Astrocyte of the hippocampus (primary cell): Measurements from ENCODE around the gene TRIM9.
A peak's percentile ranks its signal among the peaks of the same experiment; 100 is the strongest.
"Not testable (repeated sequence)": the region's sequence is repeated elsewhere in the genome, so short reads cannot be mapped to it uniquely, and the experiment has no call there.

Experiments used
- DNase-seq: peaks from one replicate; pipeline ENCODE4 v3.0.0; 2011; ENCODE audit warnings: low read depth, low spot score

The TRIM9 gene

DNA sequence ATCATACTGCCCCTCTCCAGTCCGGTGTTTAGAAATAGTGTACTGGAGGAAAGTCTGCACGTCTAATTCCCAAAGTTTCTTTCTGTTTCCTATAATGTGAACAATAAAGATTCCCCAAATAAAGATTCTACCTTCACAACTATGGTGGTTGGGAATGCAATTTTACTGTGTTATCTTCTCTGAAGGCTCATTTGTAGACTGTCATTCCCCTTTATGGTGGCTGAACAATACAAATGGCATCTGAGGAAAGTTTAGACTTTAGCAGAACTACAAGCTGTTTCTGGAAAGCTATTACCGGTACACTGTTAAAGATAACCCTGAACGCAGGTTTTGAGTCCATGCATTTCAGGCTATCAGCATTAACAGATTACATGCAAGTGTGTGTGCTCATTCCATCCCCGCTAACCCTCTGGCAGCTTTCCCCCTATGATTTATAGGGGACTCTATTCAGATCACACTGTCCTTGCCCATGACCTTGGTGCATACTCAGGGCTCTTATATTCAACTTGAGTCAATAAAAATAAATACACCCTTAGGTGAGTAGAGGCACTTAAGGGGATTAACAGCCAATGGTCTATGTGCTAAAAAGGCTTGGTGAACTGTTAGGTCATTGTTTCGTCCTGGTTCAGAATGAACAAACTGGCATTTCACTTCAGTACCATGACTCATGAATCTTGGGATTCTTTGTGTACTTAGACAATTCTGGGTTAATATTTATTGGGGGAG lies 89.9 kb downstream of the TRIM9 start:
- DNase-seq, result peak; percentile 71

DNA sequence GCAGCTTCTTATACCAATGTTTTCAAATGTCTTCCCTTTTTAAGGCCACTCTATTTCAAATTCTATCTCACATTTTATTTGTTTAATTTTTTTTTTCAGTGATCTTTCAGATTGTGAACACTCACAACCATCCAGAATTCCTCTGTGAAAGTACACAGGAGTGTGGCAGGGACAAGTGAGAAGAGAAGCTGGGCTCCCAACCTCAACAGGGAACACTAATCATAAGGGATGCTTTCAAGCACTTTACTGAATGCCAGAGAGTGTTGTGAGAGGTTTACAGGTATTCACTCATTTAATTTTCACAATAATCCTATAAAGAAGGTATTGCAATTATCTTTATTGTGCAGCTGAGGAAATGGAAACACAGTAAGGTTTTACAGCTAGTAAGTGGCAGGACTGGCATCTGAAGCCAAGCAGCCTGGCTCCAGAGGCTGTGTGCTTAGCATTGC lies 90.5 kb downstream of the TRIM9 start:
- DNase-seq, result peak; percentile 45

DNA sequence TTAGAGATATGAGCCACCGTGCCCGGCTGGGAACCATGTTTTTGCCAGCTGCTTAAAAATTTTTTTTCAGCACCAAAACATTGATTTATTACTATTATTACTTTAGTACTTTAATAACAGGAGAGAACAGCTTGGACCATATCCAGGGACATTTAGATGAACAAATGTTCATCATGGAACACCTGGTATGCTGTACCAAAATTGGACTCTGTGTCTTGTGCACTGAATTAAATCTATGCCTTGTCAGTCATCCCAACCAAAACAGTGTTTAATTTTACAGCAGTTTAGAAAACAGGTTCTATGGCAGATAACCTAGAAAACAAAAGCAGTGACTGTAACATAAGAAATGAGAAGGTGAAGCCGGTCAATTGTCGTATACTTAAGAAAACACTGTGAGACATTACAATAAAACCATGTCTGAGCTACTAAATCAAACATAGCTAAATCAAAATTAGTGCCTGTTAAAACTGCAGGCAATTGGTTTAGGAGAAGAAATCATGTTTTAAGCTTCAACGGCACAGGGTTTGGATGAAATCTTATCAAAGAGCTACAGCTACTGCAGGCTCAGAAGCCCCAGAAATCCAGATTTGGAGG lies 92.4 kb downstream of the TRIM9 start:
- DNase-seq, result no peak

DNA sequence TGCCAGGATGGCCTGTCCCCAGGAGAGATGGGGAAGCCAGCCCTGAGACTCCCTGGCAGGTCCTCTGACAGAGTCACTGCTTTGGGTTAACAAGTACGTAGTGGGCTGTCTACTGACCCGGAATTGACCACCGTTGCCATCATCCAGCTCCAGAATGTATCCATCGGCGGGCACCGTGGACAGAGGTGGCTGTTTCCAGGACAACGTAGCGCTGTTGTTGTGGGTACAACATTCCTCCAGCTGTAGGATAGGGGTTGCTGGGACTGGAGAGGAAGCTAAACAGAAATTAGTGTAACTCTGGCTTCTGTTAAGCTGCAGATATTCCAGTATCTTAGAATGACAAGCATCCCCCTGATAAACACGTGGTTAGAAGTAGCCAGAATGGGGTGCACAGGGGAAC lies 94.3 kb downstream of the TRIM9 start:
- DNase-seq, result no peak

DNA sequence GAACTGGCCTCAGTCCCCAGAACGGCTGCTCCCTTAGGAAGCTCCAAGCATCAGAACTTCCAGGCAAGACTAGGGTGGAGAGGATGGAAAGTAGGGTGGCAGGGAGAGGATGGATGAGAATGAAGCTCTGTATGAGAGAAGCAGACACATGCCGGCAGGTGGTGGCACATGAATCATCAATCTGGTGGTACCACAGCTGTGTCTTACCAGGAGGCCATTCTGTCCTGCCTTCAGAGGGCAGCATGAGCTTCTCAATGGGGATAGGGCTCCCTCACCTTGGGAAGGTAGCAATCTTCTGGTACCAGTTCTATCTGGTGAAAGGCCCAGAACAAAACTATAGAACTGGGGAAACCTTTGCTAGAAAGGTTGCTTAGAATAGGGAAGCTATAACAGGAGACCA lies 95.2 kb downstream of the TRIM9 start:
- DNase-seq, result no peak

DNA sequence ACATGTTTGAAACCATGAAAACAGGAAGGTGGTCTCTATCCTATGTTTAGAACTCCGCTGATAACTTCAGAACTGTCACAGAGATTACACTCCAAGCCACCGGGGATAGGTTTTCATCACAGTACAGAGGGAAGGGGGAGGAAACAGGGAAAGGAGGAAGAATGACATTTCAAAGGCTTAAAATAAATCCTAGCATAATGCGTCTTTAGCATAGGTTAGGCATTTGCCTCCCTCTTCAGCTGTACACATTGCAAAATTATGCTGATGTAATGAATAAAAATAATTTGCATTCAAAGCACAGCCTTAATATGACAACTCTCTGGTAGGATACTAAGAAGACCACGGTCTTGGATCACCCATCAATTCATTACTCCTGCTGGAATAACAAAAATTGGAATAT lies 96.3 kb downstream of the TRIM9 start:
- no peak for DNase-seq

DNA sequence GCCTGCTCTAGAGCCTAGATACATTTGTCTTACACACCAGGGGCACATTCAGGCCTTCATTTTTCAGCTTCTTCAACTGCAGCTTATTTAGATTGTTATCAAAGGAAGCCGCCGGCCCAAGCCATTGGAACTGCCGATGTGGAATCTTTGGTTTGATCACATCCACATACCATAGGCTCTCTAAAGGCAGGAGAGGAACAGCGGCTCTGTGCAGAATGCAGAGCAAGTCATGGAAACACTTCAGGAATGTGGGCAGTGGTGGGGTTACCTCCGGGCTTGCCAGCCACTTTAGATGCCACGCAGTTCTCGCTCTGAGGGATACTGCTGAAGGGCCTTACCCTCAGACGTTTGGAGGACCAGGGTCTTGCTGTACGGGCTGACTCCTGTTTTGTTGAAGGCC lies 97.2 kb downstream of the TRIM9 start:
- DNase-seq, result peak; percentile 59

DNA sequence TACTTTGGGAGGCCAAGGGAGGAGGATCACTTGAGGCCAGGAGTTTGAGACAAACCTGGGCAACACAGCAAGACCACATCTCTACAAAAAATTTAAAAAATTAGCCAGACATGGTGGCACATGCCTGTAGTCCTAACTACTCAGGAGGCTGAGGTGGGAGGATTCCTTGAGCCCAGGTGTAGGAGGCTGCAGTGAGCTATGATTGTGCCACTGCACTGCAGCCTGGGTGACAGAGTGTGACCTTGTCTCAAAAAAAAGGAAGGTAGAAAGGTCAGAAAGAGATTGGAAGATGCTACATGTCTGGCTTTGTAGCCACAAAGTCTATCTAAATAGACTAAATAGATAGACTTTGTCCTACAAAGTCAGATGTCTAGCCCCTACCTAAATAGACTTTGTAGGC lies 100.7 kb downstream of the TRIM9 start:
- not testable (repeated sequence) for DNase-seq

DNA sequence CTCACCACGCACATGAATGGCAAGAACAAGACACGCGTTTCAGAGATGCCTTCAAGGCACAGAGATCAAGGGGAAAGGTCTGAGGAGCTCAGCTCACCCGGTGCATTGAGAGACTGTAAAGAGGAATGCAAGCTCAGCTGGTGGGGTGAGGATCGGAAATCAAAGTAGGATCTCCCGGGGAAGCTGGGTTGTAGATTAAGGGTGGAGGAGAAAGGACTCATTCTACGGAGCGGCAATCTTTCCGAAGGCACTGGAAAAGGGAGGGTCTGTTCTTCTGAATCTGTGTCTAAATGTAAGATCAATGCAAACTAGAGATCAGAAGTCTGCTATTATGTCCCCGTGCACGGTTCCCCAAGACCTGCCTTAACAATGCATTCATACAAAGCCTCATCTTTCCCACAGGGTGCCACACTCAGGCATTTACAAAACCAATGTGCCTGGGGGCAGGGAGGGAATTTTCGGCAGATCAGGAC lies 109.0 kb downstream of the TRIM9 start:
- DNase-seq, result no peak

DNA sequence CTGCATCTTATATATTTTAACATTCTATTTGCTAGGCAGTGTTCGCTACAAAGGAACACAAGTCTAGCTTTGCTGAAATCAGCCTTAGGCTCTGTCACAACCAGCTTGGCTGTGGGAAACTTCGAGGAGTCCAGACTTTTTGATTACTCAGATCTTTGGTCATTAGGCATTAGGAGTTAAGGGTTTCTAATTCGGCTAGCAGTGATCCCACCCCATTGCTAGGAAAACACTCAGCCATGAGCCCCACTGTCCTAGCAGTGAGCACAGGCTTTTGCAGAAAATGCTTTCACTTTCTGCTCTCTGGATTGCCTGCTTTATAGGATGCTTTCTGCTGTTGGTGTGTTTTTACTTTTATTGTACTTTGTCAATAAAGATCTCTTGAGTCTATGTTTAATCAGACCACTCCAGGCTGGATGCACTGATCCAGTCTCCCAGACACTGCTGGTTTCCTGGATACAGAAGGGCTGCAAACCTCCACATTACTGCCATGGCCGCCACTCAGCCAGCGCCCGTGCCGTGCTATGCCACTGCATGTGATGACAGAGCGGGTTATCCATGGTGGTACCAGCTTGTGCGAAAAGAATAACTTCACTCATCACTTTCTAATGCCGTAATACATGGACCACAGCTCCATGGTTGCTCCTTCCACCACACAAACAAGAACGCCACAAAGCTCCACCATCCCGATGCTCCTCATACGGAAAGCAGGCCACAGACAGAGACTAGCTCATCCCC lies 109.6 kb downstream of the TRIM9 start:
- peak; percentile 16 for DNase-seq

DNA sequence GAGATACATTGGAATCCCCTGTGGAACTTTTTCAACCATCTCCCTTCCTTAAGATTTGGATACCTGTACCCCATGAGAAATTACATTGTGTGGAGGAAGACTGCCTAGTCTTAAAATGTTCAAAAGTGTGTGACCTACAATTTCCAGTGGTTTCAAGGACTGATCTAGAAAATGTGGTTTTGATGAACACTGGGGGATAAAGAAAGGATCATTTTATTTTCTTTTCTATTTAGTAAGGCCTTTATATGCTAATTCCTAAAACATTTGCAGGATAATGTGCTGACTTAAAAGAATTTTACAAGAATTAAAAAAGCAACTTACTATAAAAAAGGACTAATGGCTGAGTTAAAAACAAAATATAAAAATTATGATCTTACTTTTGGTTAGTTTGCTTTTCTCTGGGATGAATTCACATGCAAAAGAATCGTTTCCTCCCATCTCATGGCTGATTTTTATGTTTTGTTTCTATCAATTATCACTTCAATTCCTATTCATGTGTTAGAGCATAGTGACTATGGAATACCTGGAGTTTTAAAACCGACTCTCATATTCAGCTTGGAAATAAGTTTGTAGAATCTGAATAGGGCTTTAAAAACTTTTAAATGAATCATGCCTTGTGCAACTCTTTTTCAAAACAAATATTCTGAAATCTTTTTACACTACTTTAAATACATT lies 110.7 kb downstream of the TRIM9 start:
- no peak for DNase-seq

DNA sequence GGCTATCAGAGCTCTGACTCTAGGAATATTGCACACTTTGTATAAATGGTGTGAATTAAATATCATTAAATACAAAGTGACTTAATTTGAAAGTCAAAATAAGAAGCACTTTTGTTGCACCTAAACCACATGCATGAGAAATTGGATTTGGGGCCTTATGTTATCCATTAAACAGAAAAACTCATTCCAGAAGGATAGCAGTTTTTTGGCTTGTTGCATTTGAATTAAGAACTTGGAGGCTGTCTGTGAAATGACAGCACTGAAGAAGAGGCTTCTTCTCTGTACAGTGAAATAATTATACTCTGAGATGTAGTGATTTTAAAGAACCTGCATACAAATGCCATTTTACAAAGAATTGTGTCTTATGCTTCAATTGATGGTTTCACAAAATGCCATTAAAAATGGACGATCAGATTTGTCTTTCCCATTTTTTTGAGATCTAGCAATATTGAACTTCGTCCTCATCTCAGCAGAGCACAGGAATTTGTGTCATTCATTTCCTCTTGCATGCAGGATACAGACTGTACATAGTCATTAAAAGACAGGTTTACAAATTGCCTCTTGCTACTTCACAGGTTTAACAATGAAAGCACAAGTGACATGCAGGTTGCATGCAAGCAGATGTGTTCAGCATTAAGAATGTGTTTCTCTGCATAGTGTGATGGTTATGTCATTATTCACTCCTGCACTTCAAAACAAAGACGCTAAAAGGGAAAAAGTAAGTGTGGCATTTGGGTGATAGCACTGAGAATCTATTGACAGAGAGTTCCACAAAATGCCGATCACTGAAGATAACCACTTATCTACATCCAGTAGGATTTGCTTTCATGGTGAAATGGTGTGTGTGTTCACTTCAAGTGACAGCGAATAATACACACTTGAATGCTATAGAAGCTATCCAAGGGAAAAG lies 114.7 kb downstream of the TRIM9 start:
- no peak for DNase-seq

DNA sequence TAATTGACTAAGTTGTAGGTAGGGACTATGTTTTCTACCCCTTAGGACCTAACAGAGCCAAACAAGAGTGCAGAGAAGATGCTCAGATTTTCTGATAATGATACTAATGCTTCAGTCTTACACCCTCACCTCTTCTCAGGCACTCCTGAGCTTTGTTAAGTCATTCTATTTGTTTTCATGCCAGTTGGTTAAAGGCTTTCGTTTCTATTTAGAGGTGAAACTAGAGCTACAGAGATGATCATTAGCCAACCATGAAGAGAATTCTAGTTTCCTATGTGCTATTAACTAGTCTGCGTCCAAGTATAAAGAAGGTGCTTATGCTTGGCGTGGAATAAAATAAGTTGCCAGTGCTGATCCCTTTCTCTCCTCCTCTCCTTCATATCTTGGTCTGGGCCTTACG lies 116.0 kb downstream of the TRIM9 start:
- DNase-seq, result no peak

DNA sequence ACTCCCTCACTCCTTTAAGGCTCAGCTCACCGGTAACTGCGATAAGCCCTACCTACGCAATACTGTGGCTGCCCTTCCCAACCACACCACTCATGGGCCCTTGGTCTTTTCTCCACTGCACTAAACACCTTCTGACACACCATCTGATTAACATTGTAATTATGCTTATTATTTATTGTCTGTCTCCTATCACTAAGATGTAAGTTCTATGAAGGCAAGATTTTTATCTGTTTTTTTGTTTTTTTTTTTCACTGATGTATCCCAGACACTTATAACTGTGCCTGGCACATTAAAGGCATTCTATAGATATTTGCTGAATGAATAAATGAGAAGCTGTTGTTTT lies 116.4 kb downstream of the TRIM9 start:
- DNase-seq, result no peak

DNA sequence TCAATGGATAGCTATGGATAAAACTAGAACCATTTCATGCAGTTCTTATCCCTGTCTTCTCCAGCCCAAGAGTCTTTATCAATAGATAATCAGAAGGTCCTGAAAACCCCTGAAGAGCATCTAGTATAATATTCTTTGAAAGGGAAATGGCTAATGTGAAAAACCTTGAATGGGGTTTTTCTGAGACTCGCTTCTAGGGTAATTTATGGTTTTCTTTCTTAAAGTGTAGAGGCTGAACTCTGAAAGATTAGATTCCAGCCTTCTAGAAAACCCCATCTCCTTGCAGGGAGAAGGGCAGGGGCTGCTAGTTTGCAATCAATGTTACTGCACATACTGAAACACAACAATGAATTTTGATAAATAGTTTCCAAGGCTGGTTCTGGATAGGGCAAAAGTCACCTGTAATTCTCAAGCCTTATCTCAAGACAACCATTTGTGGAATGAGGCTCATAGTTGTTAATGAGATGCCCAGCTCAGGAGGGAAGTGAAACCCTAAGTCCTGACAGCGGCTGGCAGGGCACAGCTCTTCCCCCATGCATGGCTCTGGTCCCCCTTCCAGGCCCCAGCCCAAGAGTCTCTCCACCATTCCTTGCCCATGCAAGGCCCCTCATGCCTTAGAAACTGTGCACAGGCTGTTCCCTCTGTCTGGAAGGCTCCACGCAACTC lies 116.9 kb downstream of the TRIM9 start:
- DNase-seq, result no peak

DNA sequence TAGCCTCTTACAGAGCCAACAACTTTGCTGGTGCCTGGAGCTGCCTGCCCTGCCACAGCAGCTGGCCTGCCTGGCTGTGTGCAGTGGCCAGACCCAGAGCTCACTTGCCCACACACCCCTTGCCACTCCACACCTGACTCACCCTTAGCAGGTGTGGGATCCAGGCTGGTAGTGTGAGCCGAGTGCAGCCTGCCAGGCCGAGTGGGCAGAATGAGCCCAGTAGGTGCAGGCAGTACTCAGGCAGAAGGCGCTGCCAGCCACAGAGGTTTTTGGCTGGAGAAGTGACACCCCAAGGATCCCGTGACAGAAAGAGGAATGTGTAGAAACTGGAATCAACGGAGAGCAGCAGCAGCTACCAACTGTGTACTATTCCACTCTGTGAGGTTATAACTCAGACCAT lies 120.8 kb downstream of the TRIM9 start:
- no peak for DNase-seq

DNA sequence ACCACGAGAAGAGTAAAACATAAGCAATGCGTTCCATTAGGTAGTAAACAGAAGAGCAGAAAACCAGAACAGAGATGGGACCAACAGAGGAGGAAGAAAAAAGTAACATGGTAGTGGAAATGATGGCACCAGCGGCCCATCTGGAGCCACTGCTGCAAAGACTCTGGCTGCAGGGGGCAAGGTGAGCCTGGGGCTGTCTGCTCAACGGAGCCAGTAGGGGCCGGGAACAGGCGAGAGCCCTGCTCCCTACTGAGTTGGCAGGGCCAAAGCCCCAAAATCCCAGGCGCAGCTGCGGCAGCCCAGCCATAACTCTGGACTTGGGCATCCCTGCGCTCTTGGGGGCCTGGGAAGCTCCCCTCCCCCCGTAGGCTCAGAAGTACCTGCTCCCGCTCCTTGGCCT lies 122.2 kb downstream of the TRIM9 start:
- no peak for DNase-seq

DNA sequence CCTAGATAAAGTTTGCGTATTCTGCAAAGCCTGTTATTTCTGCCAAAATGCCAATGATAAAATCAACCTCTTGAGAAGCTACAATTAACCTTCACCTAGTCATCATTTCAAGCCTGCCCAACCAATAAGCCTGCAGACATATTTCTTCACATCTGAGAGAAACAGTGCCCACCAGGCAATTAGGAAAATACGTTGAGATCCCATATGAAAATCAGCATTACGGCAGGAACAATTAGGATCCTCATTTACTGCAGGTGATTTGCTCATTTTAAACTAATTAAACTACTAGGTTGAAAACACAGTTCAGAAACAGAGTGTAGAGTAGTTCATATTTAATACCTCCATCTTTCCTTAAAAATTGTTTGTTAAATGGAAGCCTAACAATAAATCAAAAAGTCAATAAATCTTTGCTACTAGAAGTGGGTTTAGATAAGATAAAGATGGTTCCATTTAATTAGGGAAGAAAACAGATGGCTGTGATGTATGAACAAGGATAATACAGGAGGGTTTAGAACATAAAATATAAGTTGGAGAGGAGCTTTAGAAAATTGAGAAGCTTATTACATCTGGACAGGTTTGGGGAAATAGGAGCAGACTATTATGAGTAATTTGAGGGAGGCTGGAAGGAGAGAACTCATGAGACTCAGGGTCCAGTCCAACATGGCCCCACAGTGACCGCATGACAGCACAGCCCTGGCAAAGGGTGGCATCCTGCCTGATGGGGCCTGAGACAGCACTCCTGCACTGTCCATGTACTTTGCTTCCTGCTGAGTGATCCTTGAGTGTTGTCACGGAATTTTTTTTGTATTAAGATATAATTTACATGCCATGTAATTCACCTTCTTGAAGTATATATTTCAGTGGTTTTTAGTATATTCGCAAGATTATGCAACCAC lies 123.8 kb downstream of the TRIM9 start:
- no peak for DNase-seq

DNA sequence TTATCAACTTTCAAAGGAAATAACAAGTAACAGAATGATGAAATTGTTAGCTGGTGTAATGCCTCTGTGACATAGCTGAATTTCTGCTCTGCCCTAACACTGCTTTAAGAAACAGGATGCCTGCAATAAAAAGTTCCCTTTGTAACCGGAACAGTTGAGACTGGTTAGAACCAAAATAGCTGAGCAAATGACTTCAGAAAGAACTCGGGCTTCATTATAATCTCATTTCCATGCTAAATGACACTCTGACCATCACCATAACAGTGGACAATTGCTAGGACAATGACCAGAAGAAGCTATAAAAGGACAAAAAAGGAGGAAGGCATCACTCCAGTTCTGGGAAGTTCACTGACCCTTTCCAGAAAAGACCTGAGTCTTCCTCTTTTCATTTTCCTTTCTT lies 127.1 kb downstream of the TRIM9 start:
- DNase-seq, result no peak

DNA sequence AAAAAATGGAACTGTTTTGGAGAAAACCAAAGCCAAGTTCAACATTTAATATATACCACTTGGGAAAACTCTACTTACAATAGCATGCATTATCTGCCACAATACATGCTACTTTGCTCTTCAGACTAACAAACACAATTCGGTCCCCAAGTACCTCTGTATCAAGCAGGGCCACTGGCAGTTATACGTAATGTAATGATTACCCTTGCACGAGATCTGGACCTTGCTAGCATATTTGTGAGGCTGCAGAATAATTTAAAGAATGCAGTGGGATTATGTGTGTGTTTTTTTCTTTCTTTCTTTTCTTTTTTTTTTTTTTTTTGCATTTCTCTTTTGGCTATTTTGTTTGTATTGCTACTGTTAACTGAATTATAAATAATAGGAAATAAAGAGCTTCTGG lies 127.8 kb downstream of the TRIM9 start:
- DNase-seq, result peak; percentile 53
